HS-27A (cell line): Measurements from ENCODE around the gene PNKP.

Experiments
- DNase-seq: peaks from one replicate; pipeline ENCODE4 v3.0.0-alpha.2; 2012; ENCODE audit warnings: low read depth, missing footprints

Gene PNKP

GRCh38 chr19:49859682-49860335 lies 7.6 kb downstream of the PNKP start:
- no peak for DNase-seq

- DNase-seq: no peak
These were observed 9.0 kb downstream of the PNKP start for GRCh38 chr19:49858088-49858985.

- DNase-seq: no peak
These were observed 9.6 kb downstream of the PNKP start for GRCh38 chr19:49857838-49858087.

GRCh38 chr19:49857061-49857837 lies 10.1 kb downstream of the PNKP start:
- no peak for DNase-seq

- no peak for DNase-seq
These were observed 10.8 kb downstream of the PNKP start for GRCh38 chr19:49856574-49857021.

GRCh38 chr19:49855676-49856573 lies 11.5 kb downstream of the PNKP start:
- no peak for DNase-seq

- DNase-seq: no peak
These were observed 12.1 kb downstream of the PNKP start for GRCh38 chr19:49855277-49855675.

- DNase-seq: no peak
These were observed 12.8 kb downstream of the PNKP start for GRCh38 chr19:49854378-49855263.

GRCh38 chr19:49853852-49854377 lies 13.5 kb downstream of the PNKP start:
- no peak for DNase-seq

GRCh38 chr19:49852631-49853126 lies 14.7 kb downstream of the PNKP start:
- DNase-seq: no peak

GRCh38 chr19:49851456-49852259 lies 15.7 kb downstream of the PNKP start:
- DNase-seq: no peak

- DNase-seq: peak; percentile 75
These were observed 16.7 kb downstream of the PNKP start, which contains the start of gene PTOV1 for GRCh38 chr19:49850487-49851342. PTOV1 (plus strand) TSS chr19:49851159.

- no peak for DNase-seq
These were observed 17.2 kb downstream of the PNKP start for GRCh38 chr19:49850221-49850486.

- DNase-seq: no peak
These were observed 17.7 kb downstream of the PNKP start for GRCh38 chr19:49849433-49850220.

- DNase-seq: no peak
These were observed 18.4 kb downstream of the PNKP start for GRCh38 chr19:49848938-49849337.

GRCh38 chr19:49847731-49848696 lies 19.4 kb downstream of the PNKP start:
- DNase-seq: peak; percentile 87

- no peak for DNase-seq
These were observed 21.0 kb downstream of the PNKP start for GRCh38 chr19:49846408-49846807.
